Eye (tissue), 1 donor: ENCODE measurements around the gene ETFA.

Experiments
- DNase-seq: peaks from one replicate; pipeline ENCODE4 v3.0.0-alpha.2; 2015

ETFA gene

GRCh38 chr15:76311100-76311953 lies at the start of gene ETFA:
TSS of gene ETFA (minus strand) at chr15:76311469. CDS start at chr15:76311388, 81 bp downstream.
- peak; percentile 98 for DNase-seq

GRCh38 chr15:76360416-76360815 lies 49.1 kb upstream of the ETFA start:
- DNase-seq: no peak

- no peak for DNase-seq
Observed at GRCh38 chr15:76359152-76359551, 47.9 kb upstream of the ETFA start.

- no peak for DNase-seq
Observed at GRCh38 chr15:76358453-76358852, 47.2 kb upstream of the ETFA start.

GRCh38 chr15:76354823-76355440 lies 43.7 kb upstream of the ETFA start:
- DNase-seq: no peak

- no peak for DNase-seq
Observed at GRCh38 chr15:76353903-76354302, 42.6 kb upstream of the ETFA start.

- no peak for DNase-seq
Observed at GRCh38 chr15:76353023-76353577, 41.8 kb upstream of the ETFA start.

GRCh38 chr15:76349301-76350070 lies 38.2 kb upstream of the ETFA start:
- DNase-seq: no peak

- DNase-seq: peak; percentile 65
Observed at GRCh38 chr15:76347482-76348055, 36.3 kb upstream of the ETFA start.

- peak; percentile 77 for DNase-seq
Observed at GRCh38 chr15:76346669-76347481, 35.6 kb upstream of the ETFA start.

GRCh38 chr15:76345880-76346668 lies 34.8 kb upstream of the ETFA start:
- peak; percentile 54 for DNase-seq

- no peak for DNase-seq
Observed at GRCh38 chr15:76345583-76345879, 34.3 kb upstream of the ETFA start.

- DNase-seq: peak; percentile 64
Observed at GRCh38 chr15:76344893-76345582, 33.8 kb upstream of the ETFA start.

- no peak for DNase-seq
Observed at GRCh38 chr15:76343313-76343996, 32.2 kb upstream of the ETFA start.

- DNase-seq: peak; percentile 62
Observed at GRCh38 chr15:76342382-76343201, 31.3 kb upstream of the ETFA start.

- no peak for DNase-seq
Observed at GRCh38 chr15:76342058-76342381, 30.8 kb upstream of the ETFA start.

GRCh38 chr15:76341366-76342057 lies 30.2 kb upstream of the ETFA start:
- DNase-seq: peak; percentile 71

GRCh38 chr15:76340803-76341365 lies 29.6 kb upstream of the ETFA start:
- DNase-seq: peak; percentile 71
